A549 (cell line): ENCODE results near the gene TOP2A. TPM values are rescaled to one million over a fixed set of nuclear protein-coding genes. Genes with fewer than 3 reads are reported as not detected.
A peak's percentile ranks its signal among the peaks of the same experiment; 100 is the strongest.

Experiments used
- BHLHE40 ChIP-seq: IDR thresholded peaks from 2 replicates; pipeline ENCODE4 v1.6.1; 2012; ENCODE audit warnings: low read depth, low read length, inconsistent platforms
- CBX8 ChIP-seq: fragments of 200-600 bp; sonication (generic); IDR thresholded peaks from 2 replicates; pipeline ENCODE4 v1.6.1; 2016
- CEBPB ChIP-seq, 2 experiments: fragments of >200 bp in 1 of 2; sonication (Bioruptor Twin) in 1 of 2; formaldehyde crosslinking in 1 of 2; IDR thresholded peaks; 2 replicates each; pipeline ENCODE4 v1.6.1; 2012 to 2016
- CHD2 ChIP-seq: fragments of 150-350 bp; IDR thresholded peaks from 2 replicates; pipeline ENCODE4 v1.6.1; 2014; ENCODE audit warnings: low read length; ENCODE audit not compliant: partially characterized antibody
- CHD4 ChIP-seq: fragments of 200-600 bp; sonication (generic); IDR thresholded peaks from 2 replicates; pipeline ENCODE4 v1.6.1; 2016; ENCODE audit warnings: antibody characterized with exemption, mild to moderate bottlenecking, borderline replicate concordance
- EHF ChIP-seq: fragments of 250-450 bp; sonication (Bioruptor Pico); IDR thresholded peaks from 2 replicates; pipeline ENCODE4 v1.5.0; 2020; ENCODE audit warnings: mild to moderate bottlenecking
- EHMT2 ChIP-seq: fragments of 200-600 bp; sonication (generic); IDR thresholded peaks from 2 replicates; pipeline ENCODE4 v1.6.1; 2016; ENCODE audit warnings: antibody characterized with exemption, low read depth, mild to moderate bottlenecking, moderate library complexity
- EP300 ChIP-seq, 2 experiments: fragments of >200 bp; sonication (Bioruptor Twin); formaldehyde crosslinking; IDR thresholded peaks; 2 replicates in 1 of 2; 3 replicates in 1 of 2; pipeline ENCODE4 v1.6.1; 2016 to 2017
- FOSL2 ChIP-seq, 2 experiments: fragments of 450-650 bp in 1 of 2; fragments of >200 bp in 1 of 2; sonication (Bioruptor Twin) in 1 of 2; formaldehyde crosslinking; IDR thresholded peaks; 2 replicates each; pipeline versions ENCODE4 v1.5.0 to v1.6.1; 2016 to 2020; ENCODE audit warnings: mild to moderate bottlenecking in 1 of 2, moderate library complexity in 1 of 2
- FOXS1 ChIP-seq: fragments of 250-450 bp; sonication (Bioruptor Pico); IDR thresholded peaks from 2 replicates; pipeline ENCODE4 v1.5.0; 2020; ENCODE audit warnings: mild to moderate bottlenecking, moderate library complexity
- HDAC2 ChIP-seq: fragments of 200-600 bp; sonication (generic); IDR thresholded peaks from 2 replicates; pipeline ENCODE4 v1.6.1; 2016
- HEYL ChIP-seq: fragments of 250-450 bp; sonication (Bioruptor Pico); IDR thresholded peaks from 2 replicates; pipeline ENCODE4 v1.8.0; 2021; ENCODE audit warnings: mild to moderate bottlenecking, moderate library complexity
- HOXA7 ChIP-seq: fragments of 250-450 bp; sonication (Bioruptor Pico); IDR thresholded peaks from 2 replicates; pipeline ENCODE4 v1.5.0; 2020; ENCODE audit warnings: mild to moderate bottlenecking, moderate library complexity
- HOXB5 ChIP-seq: fragments of 250-450 bp; sonication (Bioruptor Pico); IDR thresholded peaks from 2 replicates; pipeline ENCODE4 v1.5.0; 2020; ENCODE audit warnings: mild to moderate bottlenecking, moderate library complexity
- KDM1A ChIP-seq: fragments of 200-600 bp; sonication (generic); IDR thresholded peaks from 2 replicates; pipeline ENCODE4 v1.6.1; 2016; ENCODE audit warnings: low read depth, mild to moderate bottlenecking
- KDM5A ChIP-seq: fragments of 200-600 bp; sonication (generic); IDR thresholded peaks from 2 replicates; pipeline ENCODE4 v1.6.1; 2016; ENCODE audit warnings: antibody characterized with exemption, mild to moderate bottlenecking
- MAFK ChIP-seq: fragments of 450-650 bp; IDR thresholded peaks from 2 replicates; pipeline ENCODE4 v1.6.1; 2014; ENCODE audit not compliant: partially characterized antibody
- NPAS2 ChIP-seq: fragments of 250-450 bp; sonication (Bioruptor Pico); IDR thresholded peaks from 2 replicates; pipeline ENCODE4 v1.8.0; 2022; ENCODE audit warnings: mild to moderate bottlenecking, moderate library complexity, borderline replicate concordance
- PHF8 ChIP-seq: fragments of 200-600 bp; sonication (generic); IDR thresholded peaks from 2 replicates; pipeline ENCODE4 v1.6.1; 2016; ENCODE audit warnings: low read depth, mild to moderate bottlenecking, antibody characterized with exemption, moderate library complexity, borderline replicate concordance
- RAD21 ChIP-seq, 2 experiments: fragments of >200 bp in 1 of 2; sonication (Bioruptor Twin) in 1 of 2; formaldehyde crosslinking in 1 of 2; IDR thresholded peaks in 1 of 2; conservative IDR thresholded peaks in 1 of 2; 2 replicates in 1 of 2; 3 replicates in 1 of 2; pipeline ENCODE4 v1.6.1; 2012 to 2018; ENCODE audit warnings: inconsistent platforms in 1 of 2
- RARB ChIP-seq: fragments of 250-450 bp; sonication (Bioruptor Pico); IDR thresholded peaks from 2 replicates; pipeline ENCODE4 v1.8.0; 2021; ENCODE audit warnings: mild to moderate bottlenecking, moderate library complexity
- RNF2 ChIP-seq: fragments of 200-600 bp; sonication (generic); IDR thresholded peaks from 2 replicates; pipeline ENCODE4 v1.6.1; 2016; ENCODE audit warnings: low read depth, mild to moderate bottlenecking, antibody characterized with exemption, moderate library complexity, borderline replicate concordance
- SMC3 ChIP-seq: fragments of >200 bp; sonication (Bioruptor Twin); formaldehyde crosslinking; IDR thresholded peaks from 3 replicates; pipeline ENCODE4 v1.6.1; 2018; ENCODE audit warnings: inconsistent platforms
- SREBF2 ChIP-seq: fragments of 450-650 bp; IDR thresholded peaks from 2 replicates; pipeline ENCODE4 v1.6.1; 2014; ENCODE audit warnings: mild to moderate bottlenecking, moderate library complexity
- TFCP2L1 ChIP-seq: fragments of 250-450 bp; sonication (Bioruptor Pico); IDR thresholded peaks from 2 replicates; pipeline ENCODE4 v1.5.0; 2021; ENCODE audit warnings: mild to moderate bottlenecking
- TP53 ChIP-seq: fragments of 250-450 bp; sonication (Bioruptor Pico); IDR thresholded peaks from 2 replicates; pipeline ENCODE4 v1.5.0; 2021; ENCODE audit warnings: mild to moderate bottlenecking, moderate library complexity
- ZFP36 ChIP-seq: fragments of 450-650 bp; IDR thresholded peaks from 2 replicates; pipeline ENCODE4 v1.6.1; 2014; ENCODE audit warnings: borderline replicate concordance; ENCODE audit not compliant: partially characterized antibody
- ZNF302 ChIP-seq: fragments of 250-450 bp; sonication (Bioruptor Pico); IDR thresholded peaks from 2 replicates; pipeline ENCODE4 v1.9.0; 2021; ENCODE audit warnings: inconsistent platforms, mild to moderate bottlenecking, moderate library complexity
- ZSCAN20 ChIP-seq: fragments of 250-450 bp; sonication (Bioruptor Pico); IDR thresholded peaks from 2 replicates; pipeline ENCODE4 v1.8.0; 2022; ENCODE audit warnings: mild to moderate bottlenecking, moderate library complexity
- polyA plus RNA-seq, 4 experiments: library from polyadenylated mRNA; depleted of rRNA in 3 of 4; stranded (reverse); fragments of >200 nt; fragmentation: RNase III in 1 of 4; extraction: RNeasy Plus Mini Kit Qiagen cat#74134 plus additional on column Dnase treatment in 1 of 4; gene quantifications; 2 replicates in 3 of 4; 3 replicates in 1 of 4; pipeline ENCODE4 v1.2.3, GENCODE V29; 2011 to 2017
- TF ChIP-seq, protein P1 (sequence below): IDR thresholded peaks from 2 replicates; pipeline ENCODE4 v1.6.1; 2012
- TF ChIP-seq, protein P2 (sequence below): fragments of >200 bp; sonication (Bioruptor Twin); formaldehyde crosslinking; IDR thresholded peaks from 2 replicates; pipeline ENCODE4 v1.6.1; 2016
- TF ChIP-seq, protein P3 (sequence below): IDR thresholded peaks from 2 replicates; pipeline ENCODE4 v1.6.1; 2012

Gene TOP2A
- polyA plus RNA-seq, 2 of the 4 experiments (the other 2 are of a cell fraction), result 226 to 416 TPM

DNA sequence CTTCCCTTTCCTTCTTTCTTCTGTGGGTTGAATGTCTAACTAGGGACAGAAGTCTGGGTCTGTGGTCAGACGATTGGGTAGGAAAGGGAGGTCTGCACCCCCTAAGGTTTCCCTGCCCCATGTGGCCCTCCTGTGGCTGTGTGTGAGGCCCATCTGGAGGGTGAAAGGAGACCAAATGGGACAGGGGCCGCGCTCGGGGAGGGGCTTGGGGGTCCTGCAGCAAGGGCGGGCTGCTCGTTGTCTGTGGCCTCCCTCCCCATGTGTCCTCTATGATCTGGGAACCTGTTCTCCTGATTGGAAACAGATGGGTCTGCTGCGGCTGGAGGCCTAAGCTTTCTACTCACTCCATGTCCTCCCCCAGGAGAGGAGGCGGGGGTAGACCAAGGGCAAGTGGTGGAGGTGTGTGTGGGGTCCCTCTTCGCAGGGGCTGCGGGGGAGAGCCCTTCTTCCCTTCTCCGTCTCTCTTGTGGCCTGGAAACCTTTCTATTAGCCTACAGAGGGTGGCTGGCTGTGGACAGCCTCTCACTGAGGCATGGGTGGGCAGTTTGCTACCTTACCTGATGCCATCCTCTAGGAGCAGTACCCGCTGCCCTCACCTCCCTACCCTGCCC is 44.1 kb upstream of the TOP2A start (continued):
- no peak for TF ChIP-seq ZNF302 (CRISPR knock-in tag)
- TF ChIP-seq KDM1A, result no peak
- TF ChIP-seq CHD2, result no peak
- TF ChIP-seq, protein P1, sequence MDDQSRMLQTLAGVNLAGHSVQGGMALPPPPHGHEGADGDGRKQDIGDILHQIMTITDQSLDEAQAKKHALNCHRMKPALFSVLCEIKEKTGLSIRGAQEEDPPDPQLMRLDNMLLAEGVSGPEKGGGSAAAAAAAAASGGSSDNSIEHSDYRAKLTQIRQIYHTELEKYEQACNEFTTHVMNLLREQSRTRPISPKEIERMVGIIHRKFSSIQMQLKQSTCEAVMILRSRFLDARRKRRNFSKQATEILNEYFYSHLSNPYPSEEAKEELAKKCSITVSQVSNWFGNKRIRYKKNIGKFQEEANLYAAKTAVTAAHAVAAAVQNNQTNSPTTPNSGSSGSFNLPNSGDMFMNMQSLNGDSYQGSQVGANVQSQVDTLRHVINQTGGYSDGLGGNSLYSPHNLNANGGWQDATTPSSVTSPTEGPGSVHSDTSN, result peak; percentile 59
- no peak for TF ChIP-seq EHMT2
- TF ChIP-seq, protein P2, sequence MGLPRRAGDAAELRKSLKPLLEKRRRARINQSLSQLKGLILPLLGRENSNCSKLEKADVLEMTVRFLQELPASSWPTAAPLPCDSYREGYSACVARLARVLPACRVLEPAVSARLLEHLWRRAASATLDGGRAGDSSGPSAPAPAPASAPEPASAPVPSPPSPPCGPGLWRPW, result no peak
- TF ChIP-seq ZSCAN20 (CRISPR knock-in tag), result no peak
- peak; percentile 41; the same call in 1 of the 2 replicates for TF ChIP-seq EHF
- TF ChIP-seq, protein P3, sequence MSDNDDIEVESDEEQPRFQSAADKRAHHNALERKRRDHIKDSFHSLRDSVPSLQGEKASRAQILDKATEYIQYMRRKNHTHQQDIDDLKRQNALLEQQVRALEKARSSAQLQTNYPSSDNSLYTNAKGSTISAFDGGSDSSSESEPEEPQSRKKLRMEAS, result peak; percentile 11; the same call in 1 of the 2 replicates
- TF ChIP-seq BHLHE40, result no peak
- 0 out of 5 replicates have a peak, but pooled peaks of 1 of the 2 experiments have one; percentile 19 for TF ChIP-seq EP300 (IDR thresholded peaks at IDR 0.05)
- TF ChIP-seq SMC3, result no peak; the same call in 2 of the 3 replicates
- TF ChIP-seq FOSL2 (IDR thresholded peaks at IDR 0.05), result no peak
- TF ChIP-seq FOSL2 (CRISPR knock-in tag; IDR thresholded peaks at IDR 0.05), result no peak
- no peak for TF ChIP-seq TFCP2L1 (CRISPR knock-in tag)
- TF ChIP-seq HEYL, result no peak
- no peak for TF ChIP-seq CHD4
- no peak for TF ChIP-seq SREBF2
- TF ChIP-seq TP53 (CRISPR knock-in tag), result no peak
- no peak for TF ChIP-seq FOXS1 (CRISPR knock-in tag)
- TF ChIP-seq NPAS2 (CRISPR knock-in tag), result no peak
- no peak for TF ChIP-seq HDAC2
- TF ChIP-seq CBX8, result no peak
- peak; percentile 22; the same call in 1 of the 2 replicates for TF ChIP-seq HOXA7 (CRISPR knock-in tag)
- no peak; the same call in 1 of the 2 replicates for TF ChIP-seq HOXB5 (CRISPR knock-in tag)
- TF ChIP-seq RNF2, result no peak
- no peak for TF ChIP-seq RAD21 (conservative IDR thresholded peaks at IDR 0.05 in 1 of 2, IDR thresholded peaks at IDR 0.05 in 1 of 2)
- no peak for TF ChIP-seq CEBPB (IDR thresholded peaks at IDR 0.05)
- no peak for TF ChIP-seq MAFK
- TF ChIP-seq RARB (CRISPR knock-in tag), result peak; percentile 21
- TF ChIP-seq KDM5A, result no peak
- TF ChIP-seq PHF8, result no peak
- TF ChIP-seq ZFP36, result no peak
- TF ChIP-seq, all 56 proteins: peak for 9
